HEK293 (cell line): ENCODE data around the gene MITD1.

ENCODE experiments used
- CTCF ChIA-PET: fragments of 350-600 bp; formaldehyde crosslinking; extraction: SDS; loops from one replicate; lab custom pipeline; 2021; ENCODE audit warnings: antibody characterized with exemption; lab: Yijun Ruan, JAX
- POLR2A ChIA-PET: fragments of 300-600 bp; formaldehyde crosslinking; extraction: SDS; loops from one replicate; lab custom pipeline; 2020; ENCODE audit warnings: antibody characterized with exemption, inconsistent platforms; lab: Yijun Ruan, JAX
- H3K27ac ChIP-seq: fragments of 200-500 bp; sonication (Bioruptor generic); 2 replicates; pipeline ENCODE4 v1.5.1; 2014; ENCODE audit warnings: low read depth, low read length, control low read depth, inconsistent platforms; ENCODE audit errors: extremely low read depth
- H3K36me3 ChIP-seq, 2 experiments: fragments of 200-500 bp in 1 of 2; sonication (Bioruptor generic) in 1 of 2; 1 replicate in 1 of 2; 2 replicates in 1 of 2; pipeline ENCODE4 v1.5.1; 2014 to 2017; ENCODE audit warnings: inconsistent platforms in 2 of 2, low read length in 2 of 2; ENCODE audit not compliant: control insufficient read depth in 2 of 2, insufficient read depth in 1 of 2
- H3K4me1 ChIP-seq: fragments of 200-500 bp; sonication (Bioruptor generic); 2 replicates; pipeline ENCODE4 v1.5.1; 2014; ENCODE audit warnings: mild to moderate bottlenecking, low read length, inconsistent platforms; ENCODE audit not compliant: control insufficient read depth, insufficient read depth
- H3K4me3 ChIP-seq: 2 replicates; pipeline ENCODE4 v1.5.1; 2011; ENCODE audit warnings: low read depth, mild to moderate bottlenecking, control low read depth, low read length, moderate library complexity
- H3K9me3 ChIP-seq: fragments of 200-500 bp; sonication (Bioruptor generic); 2 replicates; pipeline ENCODE4 v1.5.1; 2014; ENCODE audit warnings: low read depth, low read length, inconsistent platforms; ENCODE audit not compliant: control insufficient read depth, insufficient read depth
- EGR2 ChIP-seq: fragments of 450-650 bp; formaldehyde crosslinking; IDR thresholded peaks from 2 replicates; pipeline ENCODE4 v1.5.1; 2016; ENCODE audit warnings: low read depth, missing biosample characterization, missing genetic modification characterization
- GLIS1 ChIP-seq: fragments of 450-650 bp; formaldehyde crosslinking; IDR thresholded peaks from 2 replicates; pipeline ENCODE4 v1.5.1; 2016; ENCODE audit warnings: missing biosample characterization, missing genetic modification characterization
- HIC1 ChIP-seq: fragments of 450-650 bp; formaldehyde crosslinking; IDR thresholded peaks from 2 replicates; pipeline ENCODE4 v1.5.1; 2016; ENCODE audit warnings: missing biosample characterization, missing genetic modification characterization
- MZF1 ChIP-seq: fragments of 450-650 bp; formaldehyde crosslinking; IDR thresholded peaks from 2 replicates; pipeline ENCODE4 v1.5.1; 2017; ENCODE audit warnings: missing biosample characterization, missing genetic modification characterization, borderline replicate concordance
- OSR2 ChIP-seq: fragments of 450-650 bp; formaldehyde crosslinking; IDR thresholded peaks from 2 replicates; pipeline ENCODE4 v1.5.1; 2016; ENCODE audit warnings: missing biosample characterization, missing genetic modification characterization
- SCRT2 ChIP-seq: fragments of 450-650 bp; formaldehyde crosslinking; IDR thresholded peaks from 2 replicates; pipeline ENCODE4 v1.5.1; 2016; ENCODE audit warnings: missing biosample characterization, missing genetic modification characterization
- SP3 ChIP-seq: fragments of 450-650 bp; formaldehyde crosslinking; IDR thresholded peaks from 2 replicates; pipeline ENCODE4 v1.5.1; 2016; ENCODE audit warnings: missing biosample characterization, missing genetic modification characterization
- TRIM28 ChIP-seq: IDR thresholded peaks from 2 replicates; pipeline ENCODE4 v1.6.1; 2011; ENCODE audit warnings: low read length, control low read depth, borderline replicate concordance
- ZBTB10 ChIP-seq: fragments of 450-650 bp; formaldehyde crosslinking; IDR thresholded peaks from 2 replicates; pipeline ENCODE4 v1.5.1; 2016; ENCODE audit warnings: missing biosample characterization, missing genetic modification characterization
- ZBTB17 ChIP-seq: fragments of 450-650 bp; formaldehyde crosslinking; IDR thresholded peaks from 2 replicates; pipeline ENCODE4 v1.5.1; 2016; ENCODE audit warnings: missing biosample characterization, missing genetic modification characterization
- ZBTB21 ChIP-seq: fragments of 450-650 bp; formaldehyde crosslinking; IDR thresholded peaks from 2 replicates; pipeline ENCODE4 v1.5.1; 2017; ENCODE audit warnings: missing biosample characterization, missing genetic modification characterization
- ZBTB44 ChIP-seq: fragments of 450-650 bp; IDR thresholded peaks from 2 replicates; pipeline ENCODE4 v1.5.1; 2018; ENCODE audit warnings: missing biosample characterization, mild to moderate bottlenecking, missing genetic modification characterization
- ZBTB48 ChIP-seq: fragments of 450-650 bp; formaldehyde crosslinking; IDR thresholded peaks from 2 replicates; pipeline ENCODE4 v1.5.1; 2016; ENCODE audit warnings: missing biosample characterization, missing genetic modification characterization
- ZEB2 ChIP-seq: fragments of 450-650 bp; formaldehyde crosslinking; IDR thresholded peaks from 2 replicates; pipeline ENCODE4 v1.5.1; 2016; ENCODE audit warnings: missing biosample characterization, missing genetic modification characterization
- ZFP37 ChIP-seq: fragments of 450-650 bp; formaldehyde crosslinking; IDR thresholded peaks from 2 replicates; pipeline ENCODE4 v1.5.1; 2016; ENCODE audit warnings: missing biosample characterization, missing genetic modification characterization
- ZNF175 ChIP-seq: fragments of 450-650 bp; formaldehyde crosslinking; IDR thresholded peaks from 2 replicates; pipeline ENCODE4 v1.5.1; 2016; ENCODE audit warnings: missing biosample characterization, missing genetic modification characterization
- ZNF2 ChIP-seq: fragments of 450-650 bp; formaldehyde crosslinking; IDR thresholded peaks from 2 replicates; pipeline ENCODE4 v1.5.1; 2016; ENCODE audit warnings: missing biosample characterization, missing genetic modification characterization
- ZNF394 ChIP-seq: fragments of 450-650 bp; formaldehyde crosslinking; IDR thresholded peaks from 2 replicates; pipeline ENCODE4 v1.5.1; 2016; ENCODE audit warnings: missing biosample characterization, missing genetic modification characterization, mild to moderate bottlenecking, moderate library complexity, borderline replicate concordance
- ZNF449 ChIP-seq: fragments of 450-650 bp; formaldehyde crosslinking; IDR thresholded peaks from 2 replicates; pipeline ENCODE4 v1.5.1; 2017; ENCODE audit warnings: missing biosample characterization, mild to moderate bottlenecking, missing genetic modification characterization, moderate library complexity
- ZNF561 ChIP-seq: fragments of 450-650 bp; IDR thresholded peaks from 2 replicates; pipeline ENCODE4 v1.5.1; 2018; ENCODE audit warnings: missing biosample characterization, missing genetic modification characterization, borderline replicate concordance
- ZNF707 ChIP-seq: fragments of 450-650 bp; formaldehyde crosslinking; IDR thresholded peaks from 2 replicates; pipeline ENCODE4 v1.5.1; 2016; ENCODE audit warnings: missing biosample characterization, missing genetic modification characterization
- ZNF830 ChIP-seq: fragments of 450-650 bp; IDR thresholded peaks from 2 replicates; pipeline ENCODE4 v1.5.0; 2018; ENCODE audit warnings: missing biosample characterization, missing genetic modification characterization, low read depth, mild to moderate bottlenecking, moderate library complexity
- ZNF843 ChIP-seq: fragments of 450-650 bp; formaldehyde crosslinking; IDR thresholded peaks from 2 replicates; pipeline ENCODE4 v1.5.1; 2016; ENCODE audit warnings: missing biosample characterization, missing genetic modification characterization
- TF ChIP-seq, protein P1 (sequence below): fragments of 450-650 bp; formaldehyde crosslinking; IDR thresholded peaks from 2 replicates; pipeline ENCODE4 v1.5.1; 2016; ENCODE audit warnings: missing biosample characterization, missing genetic modification characterization, borderline replicate concordance

The MITD1 gene

GRCh38 chr2:99180755-99181623, at the start of gene MITD1, which contains the start of gene MRPL30:
MITD1 (minus strand) TSS chr2:99181058; CDS start chr2:99180981, 77 bp downstream.
MRPL30 (plus strand) TSS chr2:99181184; CDS start chr2:99186204, 5,020 bp downstream.
- Histone ChIP-seq H3K4me1 (0 out of 2 replicates have a peak, but pooled peaks cover 2% of the 10 kb centered on the region), H3K4me3 (peak within 1 kb of the TSS; percentile 71), H3K36me3 (no peaks in the 10 kb centered on the region), H3K27ac (peak within 1 kb of the TSS; percentile 55; the same call in 1 of the 2 replicates), H3K9me3 (no peaks in the 10 kb centered on the region)
- CTCF ChIA-PET, result interaction anchor here (0.6 to 1.2 kb wide), 7 partner anchors 13 to 156 kb away, joined by 3 to 4 read pairs (median 3); partner anchors contain the start of gene EIF5B
- POLR2A ChIA-PET, result interaction anchor here (1.2 to 2.9 kb wide), 6 partner anchors 14 to 156 kb away, joined by 3 to 32 read pairs (median 8); partner anchors contain the start of genes C2orf15, EIF5B, LIPT1 and TSGA10
- TF ChIP-seq GLIS1 (tag by site-specific recombination) (0 out of 2 replicates have a peak, but pooled peaks have one; percentile 14), SP3 (tag by site-specific recombination) (peak; percentile 84), EGR2 (tag by site-specific recombination) (peak; percentile 86), ZBTB48 (tag by site-specific recombination) (peak; percentile 66), ZBTB44 (tag by site-specific recombination) (peak; percentile 67; the same call in 1 of the 2 replicates), SCRT2 (peak; percentile 40; the same call in 1 of the 2 replicates), OSR2 (peak; percentile 35), ZBTB21 (tag by site-specific recombination) (peak; percentile 73), ZBTB17 (tag by site-specific recombination) (peak; percentile 93), ZNF843 (tag by site-specific recombination) (peak; percentile 58), ZNF830 (tag by site-specific recombination) (no peak), ZNF175 (tag by site-specific recombination) (no peak), ZEB2 (tag by site-specific recombination) (peak; percentile 57; the same call in 1 of the 2 replicates), ZFP37 (peak; percentile 75; the same call in 1 of the 2 replicates), TRIM28 (peak; percentile 95; the same call in 1 of the 2 replicates), ZNF707 (tag by site-specific recombination) (no peak), ZNF394 (tag by site-specific recombination) (peak; percentile 68; the same call in 1 of the 2 replicates), ZBTB10 (tag by site-specific recombination) (0 out of 2 replicates have a peak, but pooled peaks have one; percentile 42), MZF1 (tag by site-specific recombination) (peak; percentile 76), ZNF2 (peak; percentile 89), ZNF449 (tag by site-specific recombination) (peak; percentile 31; the same call in 1 of the 2 replicates), ZNF561 (tag by site-specific recombination) (peak; percentile 88; the same call in 1 of the 2 replicates), HIC1 (no peak)
- TF ChIP-seq, protein P1, sequence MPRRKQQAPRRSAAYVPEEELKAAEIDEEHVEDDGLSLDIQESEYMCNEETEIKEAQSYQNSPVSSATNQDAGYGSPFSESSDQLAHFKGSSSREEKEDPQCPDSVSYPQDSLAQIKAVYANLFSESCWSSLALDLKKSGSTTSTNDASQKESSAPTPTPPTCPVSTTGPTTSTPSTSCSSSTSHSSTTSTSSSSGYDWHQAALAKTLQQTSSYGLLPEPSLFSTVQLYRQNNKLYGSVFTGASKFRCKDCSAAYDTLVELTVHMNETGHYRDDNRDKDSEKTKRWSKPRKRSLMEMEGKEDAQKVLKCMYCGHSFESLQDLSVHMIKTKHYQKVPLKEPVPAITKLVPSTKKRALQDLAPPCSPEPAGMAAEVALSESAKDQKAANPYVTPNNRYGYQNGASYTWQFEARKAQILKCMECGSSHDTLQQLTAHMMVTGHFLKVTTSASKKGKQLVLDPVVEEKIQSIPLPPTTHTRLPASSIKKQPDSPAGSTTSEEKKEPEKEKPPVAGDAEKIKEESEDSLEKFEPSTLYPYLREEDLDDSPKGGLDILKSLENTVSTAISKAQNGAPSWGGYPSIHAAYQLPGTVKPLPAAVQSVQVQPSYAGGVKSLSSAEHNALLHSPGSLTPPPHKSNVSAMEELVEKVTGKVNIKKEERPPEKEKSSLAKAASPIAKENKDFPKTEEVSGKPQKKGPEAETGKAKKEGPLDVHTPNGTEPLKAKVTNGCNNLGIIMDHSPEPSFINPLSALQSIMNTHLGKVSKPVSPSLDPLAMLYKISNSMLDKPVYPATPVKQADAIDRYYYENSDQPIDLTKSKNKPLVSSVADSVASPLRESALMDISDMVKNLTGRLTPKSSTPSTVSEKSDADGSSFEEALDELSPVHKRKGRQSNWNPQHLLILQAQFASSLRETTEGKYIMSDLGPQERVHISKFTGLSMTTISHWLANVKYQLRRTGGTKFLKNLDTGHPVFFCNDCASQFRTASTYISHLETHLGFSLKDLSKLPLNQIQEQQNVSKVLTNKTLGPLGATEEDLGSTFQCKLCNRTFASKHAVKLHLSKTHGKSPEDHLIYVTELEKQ (tag by site-specific recombination), result peak; percentile 63; the same call in 1 of the 2 replicates
